Vagina (tissue), 2 donors: ENCODE results near the gene PPP4R4. TPM values are rescaled to one million over a fixed set of nuclear protein-coding genes. Genes with fewer than 3 reads are reported as not detected.
A peak's percentile ranks its signal among the peaks of the same experiment; 100 is the strongest.

ENCODE experiments used
- DNase-seq, 2 donors: peaks; one replicate each; pipeline ENCODE4 v3.0.0-alpha.2; 2017; ENCODE audit errors: extremely low spot score in 2 of 2
- H3K27ac ChIP-seq: fragments of 200-600 bp; sonication (generic); one replicate; pipeline ENCODE4 v1.5.1; 2019
- H3K27me3 ChIP-seq: fragments of 200-600 bp; sonication (generic); one replicate; pipeline ENCODE4 v1.5.1; 2019
- H3K36me3 ChIP-seq, 2 donors: fragments of 200-600 bp; sonication (generic); one replicate each; pipeline ENCODE4 v1.5.1; 2017 to 2019
- H3K4me1 ChIP-seq: fragments of 200-600 bp; sonication (generic); one replicate; pipeline ENCODE4 v1.5.1; 2019
- H3K4me3 ChIP-seq, 2 donors: fragments of 200-600 bp; sonication (generic); 1 replicate in 1 of 2; 2 replicates in 1 of 2; pipeline ENCODE4 v1.5.1; 2016 to 2019
- H3K9me3 ChIP-seq: fragments of 200-600 bp; sonication (generic); one replicate; pipeline ENCODE4 v1.5.1; 2019
- CTCF ChIP-seq, 3 experiments: fragments of 450-650 bp in 2 of 3; fragments of 200-600 bp in 1 of 3; sonication (generic) in 1 of 3; IDR thresholded peaks; one replicate each; pipeline ENCODE4 v1.5.1; 2017 to 2019; ENCODE audit warnings: antibody characterized with exemption in 3 of 3, mild to moderate bottlenecking in 2 of 3, moderate library complexity in 2 of 3
- POLR2A ChIP-seq, 2 donors: fragments of 450-650 bp; IDR thresholded peaks; one replicate each; pipeline ENCODE4 v1.6.1; 2017; ENCODE audit warnings: antibody characterized with exemption in 2 of 2, mild to moderate bottlenecking in 2 of 2, moderate library complexity in 2 of 2
- POLR2AphosphoS5 ChIP-seq, 2 donors: sonication (generic); formaldehyde crosslinking; IDR thresholded peaks; one replicate each; pipeline ENCODE4 v1.9.0; 2017; ENCODE audit warnings: antibody characterized with exemption in 2 of 2, mild to moderate bottlenecking in 2 of 2, low read depth in 1 of 2; ENCODE audit not compliant: insufficient read depth in 1 of 2
- intact Hi-C: fragments of 100-400 bp; cut with DNase I; formaldehyde crosslinking; loops from one replicate; pipeline ENCODE4 v1.15.1; 2023
- total RNA-seq: library from RNA; depleted of rRNA; stranded (reverse); fragments of >200 nt; gene quantifications from one replicate; pipeline ENCODE4 v1.2.3, GENCODE V29; 2016

Gene PPP4R4
- total RNA-seq, 1 donor from 2014 or later, result 6.1 TPM

- no peaks in the 10 kb centered on the region for H3K36me3 ChIP-seq
- intact Hi-C loops, result no loop called here
- no peak overlapping the region for H3K4me3 ChIP-seq
- no peaks in the 10 kb centered on the region for H3K4me1 ChIP-seq
- no peaks in the 10 kb centered on the region for H3K27me3 ChIP-seq
- TF ChIP-seq POLR2A (IDR thresholded peaks at IDR 0.05), result no peak
- TF ChIP-seq POLR2AphosphoS5 (IDR thresholded peaks at IDR 0.05; ENCODE audit: insufficient read depth in 1 of 2, low read depth in 1 of 2), result no peak
- TF ChIP-seq CTCF (IDR thresholded peaks at IDR 0.05), result no peak
- no peak for DNase-seq
- H3K27ac ChIP-seq, result no peak overlapping the region
- no peaks in the 10 kb centered on the region for H3K9me3 ChIP-seq
Measured at GRCh38 chr14:94138251-94138650, 35.9 kb upstream of the PPP4R4 start.

GRCh38 chr14:94139006-94139405 lies 35.1 kb upstream of the PPP4R4 start:
- intact Hi-C loops, result no loop called here
- no peak overlapping the region for H3K4me3 ChIP-seq
- H3K9me3 ChIP-seq, result no peaks in the 10 kb centered on the region
- H3K27ac ChIP-seq, result no peak overlapping the region
- no peaks in the 10 kb centered on the region for H3K27me3 ChIP-seq
- TF ChIP-seq POLR2AphosphoS5 (IDR thresholded peaks at IDR 0.05; ENCODE audit: insufficient read depth in 1 of 2, low read depth in 1 of 2) (no peak), POLR2A (IDR thresholded peaks at IDR 0.05) (no peak), CTCF (IDR thresholded peaks at IDR 0.05) (no peak)
- DNase-seq, result no peak
- H3K36me3 ChIP-seq, result no peaks in the 10 kb centered on the region
- no peaks in the 10 kb centered on the region for H3K4me1 ChIP-seq

GRCh38 chr14:94139421-94139820 lies 34.7 kb upstream of the PPP4R4 start:
- no peak for DNase-seq
- Histone ChIP-seq H3K36me3 (no peaks in the 10 kb centered on the region), H3K9me3 (no peaks in the 10 kb centered on the region), H3K27me3 (no peaks in the 10 kb centered on the region), H3K4me3 (no peak overlapping the region), H3K4me1 (no peaks in the 10 kb centered on the region), H3K27ac (no peak overlapping the region)
- TF ChIP-seq POLR2AphosphoS5 (IDR thresholded peaks at IDR 0.05; ENCODE audit: insufficient read depth in 1 of 2, low read depth in 1 of 2) (no peak), POLR2A (IDR thresholded peaks at IDR 0.05) (no peak), CTCF (IDR thresholded peaks at IDR 0.05) (no peak)
- intact Hi-C loops, result no loop called here

- TF ChIP-seq POLR2A (IDR thresholded peaks at IDR 0.05) (no peak), POLR2AphosphoS5 (IDR thresholded peaks at IDR 0.05; ENCODE audit: insufficient read depth in 1 of 2, low read depth in 1 of 2) (no peak), CTCF (IDR thresholded peaks at IDR 0.05) (no peak)
- no peaks in the 10 kb centered on the region for H3K27me3 ChIP-seq
- H3K9me3 ChIP-seq, result no peaks in the 10 kb centered on the region
- intact Hi-C loops, result no loop called here
- no peak overlapping the region for H3K27ac ChIP-seq
- DNase-seq, result peak in 1 of 2 donors; percentile 54
- no peaks in the 10 kb centered on the region for H3K4me1 ChIP-seq
- H3K36me3 ChIP-seq, result no peaks in the 10 kb centered on the region
- H3K4me3 ChIP-seq, result no peak overlapping the region
Measured at GRCh38 chr14:94142247-94142646, 31.9 kb upstream of the PPP4R4 start.

- DNase-seq, result no peak
- no peaks in the 10 kb centered on the region for H3K9me3 ChIP-seq
- intact Hi-C loops, result no loop called here
- no peaks in the 10 kb centered on the region for H3K36me3 ChIP-seq
- no peak overlapping the region for H3K4me3 ChIP-seq
- no peaks in the 10 kb centered on the region for H3K27me3 ChIP-seq
- no peak overlapping the region for H3K27ac ChIP-seq
- H3K4me1 ChIP-seq, result no peaks in the 10 kb centered on the region
- TF ChIP-seq POLR2A (IDR thresholded peaks at IDR 0.05) (no peak), POLR2AphosphoS5 (IDR thresholded peaks at IDR 0.05; ENCODE audit: insufficient read depth in 1 of 2, low read depth in 1 of 2) (no peak), CTCF (IDR thresholded peaks at IDR 0.05) (no peak)
Measured at GRCh38 chr14:94142836-94143235, 31.3 kb upstream of the PPP4R4 start.
